Posterior cingulate gyrus (tissue), 11 donors: ENCODE results near the gene C19orf53.
"Not testable (repeated sequence)": the region's sequence is repeated elsewhere in the genome, so short reads cannot be mapped to it uniquely, and the experiment has no call there.

Source experiments
- DNase-seq, 10 donors: peaks; one replicate each; pipeline versions ENCODE4 v3.0.0 to v3.0.0-alpha.2; 2020 to 2021; ENCODE audit warnings: mixed read lengths in 3 of 10
- intact Hi-C: fragments of 100-400 bp; cut with DNase I; formaldehyde crosslinking; loops from one replicate; pipeline ENCODE4 v1.15.1; 2023

The C19orf53 gene

DNA sequence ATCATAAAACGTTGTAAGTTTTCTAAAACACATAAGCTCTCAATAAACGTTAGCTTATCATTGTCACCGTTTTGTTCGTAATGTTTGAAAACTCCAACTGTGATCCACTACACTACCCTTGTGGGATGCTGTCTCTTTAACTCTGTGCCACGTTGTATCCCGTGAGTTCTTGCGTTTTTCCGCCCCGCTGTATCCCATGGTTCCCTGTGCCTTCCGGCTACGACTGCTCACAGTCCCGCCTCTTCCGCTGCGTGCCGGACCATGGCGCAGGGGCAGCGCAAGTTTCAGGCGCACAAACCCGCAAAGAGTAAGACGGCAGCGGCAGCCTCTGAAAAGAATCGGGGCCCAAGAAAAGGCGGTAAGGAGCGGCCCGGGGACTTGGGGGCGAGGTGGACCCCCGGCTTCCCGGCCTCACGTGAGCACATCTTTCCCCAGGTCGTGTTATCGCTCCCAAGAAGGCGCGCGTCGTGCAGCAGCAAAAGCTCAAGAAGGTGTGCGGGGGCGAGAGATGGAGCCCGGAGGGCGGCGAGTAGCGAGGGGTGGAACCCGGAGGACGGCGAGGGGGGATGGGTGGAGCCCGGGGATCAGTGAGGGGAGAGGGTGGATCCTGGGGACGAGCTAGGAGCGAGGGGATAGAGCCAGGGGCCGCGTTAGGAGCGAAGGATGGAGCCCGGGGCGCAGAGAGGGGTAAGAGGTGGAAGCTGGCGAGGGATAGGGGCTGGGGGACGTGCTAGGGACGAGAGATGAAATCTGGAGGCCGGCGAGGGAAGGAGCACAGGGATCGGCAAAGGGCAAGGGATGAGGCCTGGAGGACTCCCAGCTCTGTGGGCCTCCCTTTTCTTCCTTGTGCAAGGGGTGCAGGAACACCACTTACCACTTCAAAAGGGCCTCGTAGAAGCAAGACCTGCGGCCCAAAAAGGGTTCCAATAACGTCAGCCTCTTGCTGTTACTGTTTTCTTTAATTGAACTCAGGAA lies at the start of gene C19orf53:
Gene C19orf53 (plus strand): TSS at position 240 of the 975 bp plus-strand sequence. CDS start 22 bp downstream, at position 262.
- peak; percentile 87 to 99 (median 94) for DNase-seq
- intact Hi-C loops: loop anchor here (1.0 kb wide), 1 partner anchor 21 kb away; the partner anchor contains the start of gene ZSWIM4

DNA sequence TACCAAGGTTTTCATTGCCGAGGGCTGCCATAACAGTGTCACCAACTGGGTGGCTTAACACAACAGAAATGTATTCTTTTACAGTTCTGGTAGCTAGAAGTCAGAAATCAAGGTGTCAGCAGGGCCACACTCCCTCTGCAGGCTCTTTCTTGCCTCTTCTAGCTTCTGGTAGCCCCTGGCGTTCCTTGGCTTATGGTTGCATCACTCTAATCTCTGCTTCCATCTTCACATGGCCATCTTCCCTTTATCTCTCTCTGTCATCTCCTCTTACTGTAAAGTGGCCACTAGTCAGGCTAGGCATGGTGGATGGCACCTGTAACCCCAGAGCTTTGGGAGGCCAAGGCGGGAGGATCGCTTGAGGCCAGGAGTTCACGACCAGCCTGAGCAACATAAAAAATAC lies 47.9 kb upstream of the C19orf53 start:
- DNase-seq: no peak
- intact Hi-C loops: no loop called here

GRCh38 chr19:13727798-13728197 lies 46.5 kb upstream of the C19orf53 start:
- intact Hi-C loops: no loop called here

GRCh38 chr19:13729859-13730258 lies 44.4 kb upstream of the C19orf53 start:
- no peak for DNase-seq
- intact Hi-C loops: no loop called here

More at GRCh38 chr19:13727798-13728197, 46.5 kb upstream of the C19orf53 start:
- DNase-seq: no peak

DNA sequence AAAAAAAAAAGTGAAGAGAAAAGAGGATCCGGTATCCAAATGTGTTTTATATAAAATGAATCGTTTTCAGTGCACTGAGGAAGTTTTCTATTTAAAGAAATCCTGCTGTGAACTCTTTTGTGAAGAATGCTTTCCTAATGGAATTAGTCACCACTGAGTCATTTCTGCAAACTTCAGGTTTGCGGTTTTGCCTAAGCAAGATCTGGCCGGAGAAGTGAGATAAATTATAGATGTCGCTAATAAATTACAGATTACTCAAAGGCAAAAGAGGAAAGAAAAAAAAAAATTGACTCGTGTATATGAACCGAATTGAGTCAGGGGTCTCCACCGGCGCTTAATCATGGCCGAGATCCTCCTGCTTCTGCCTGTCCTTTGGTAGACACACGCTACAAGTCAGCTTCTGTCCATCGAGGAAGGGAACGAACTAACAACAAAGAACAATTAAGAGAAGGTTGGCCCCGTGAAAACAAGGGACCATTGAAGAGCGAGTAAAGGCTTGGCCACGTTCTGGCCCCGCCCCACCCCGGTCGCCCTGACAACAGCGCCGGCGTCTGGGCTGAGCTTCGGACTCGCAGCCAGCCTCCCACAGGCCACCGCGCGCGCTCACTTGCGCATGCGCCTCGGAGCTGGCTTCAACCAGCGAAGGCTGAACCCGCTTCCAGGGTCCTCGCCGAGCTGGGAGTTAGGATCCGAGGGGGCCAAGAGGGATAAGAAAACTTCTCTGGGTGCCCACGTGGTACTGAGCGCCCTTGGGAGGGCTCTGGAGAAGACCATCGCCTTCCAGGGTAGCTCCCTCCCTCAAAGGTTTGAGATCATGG lies 42.9 kb upstream of the C19orf53 start:
- peak; percentile 95 to 100 (median 97) for DNase-seq
- intact Hi-C loops: no loop called here

DNA sequence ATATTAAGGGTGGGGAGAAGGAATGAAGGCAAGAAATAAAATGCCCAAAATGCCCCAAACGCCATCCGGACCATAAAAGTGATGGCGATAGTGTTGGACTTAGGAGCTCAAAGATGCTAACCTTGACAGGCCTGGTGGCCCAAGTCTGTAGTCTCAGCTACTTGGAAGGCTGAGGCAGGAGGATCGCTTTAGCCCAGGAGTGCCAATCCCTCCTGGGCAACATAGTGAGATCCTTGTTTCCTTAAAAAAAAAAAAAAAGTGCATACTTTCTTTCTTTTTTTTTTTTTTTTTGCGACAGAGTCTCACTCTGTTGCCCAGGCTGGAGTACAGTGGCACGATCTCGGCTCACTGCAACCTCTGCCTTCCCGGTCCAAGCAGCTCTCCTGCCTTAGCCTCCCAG lies 41.9 kb upstream of the C19orf53 start:
- intact Hi-C loops: no loop called here
- no peak for DNase-seq

DNA sequence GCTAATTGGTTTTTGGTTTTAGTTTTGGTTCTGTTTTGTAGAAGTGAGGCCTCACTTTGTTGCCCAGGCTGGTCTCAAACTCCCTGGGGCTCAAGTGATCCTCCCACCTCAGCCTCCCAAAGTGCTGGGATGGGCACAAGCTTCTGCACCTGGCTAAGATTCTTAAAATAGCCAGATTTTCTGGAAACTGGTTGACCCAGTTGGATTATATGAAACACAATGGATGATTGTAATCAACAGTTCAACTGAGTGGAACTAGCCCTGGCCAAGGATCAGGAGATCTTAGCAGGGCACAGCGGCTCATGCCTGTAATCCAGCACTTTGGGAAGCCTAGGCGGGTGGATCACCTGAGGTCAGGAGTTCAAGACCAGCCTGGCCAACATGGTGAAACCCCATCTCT lies 39.5 kb upstream of the C19orf53 start:
- intact Hi-C loops: no loop called here
- DNase-seq: no peak

GRCh38 chr19:13738073-13738472 lies 36.2 kb upstream of the C19orf53 start:
- no peak for DNase-seq
- intact Hi-C loops: no loop called here

- DNase-seq: no peak
- intact Hi-C loops: no loop called here
Observed at GRCh38 chr19:13741893-13742292, 32.4 kb upstream of the C19orf53 start.

- no peak for DNase-seq
- intact Hi-C loops: no loop called here
Observed at GRCh38 chr19:13742756-13743155, 31.5 kb upstream of the C19orf53 start.

GRCh38 chr19:13744174-13744573 lies 30.1 kb upstream of the C19orf53 start:
- intact Hi-C loops: no loop called here
- DNase-seq: no peak

GRCh38 chr19:13747098-13747453 lies 27.2 kb upstream of the C19orf53 start:
- intact Hi-C loops: no loop called here
- DNase-seq: no peak

DNA sequence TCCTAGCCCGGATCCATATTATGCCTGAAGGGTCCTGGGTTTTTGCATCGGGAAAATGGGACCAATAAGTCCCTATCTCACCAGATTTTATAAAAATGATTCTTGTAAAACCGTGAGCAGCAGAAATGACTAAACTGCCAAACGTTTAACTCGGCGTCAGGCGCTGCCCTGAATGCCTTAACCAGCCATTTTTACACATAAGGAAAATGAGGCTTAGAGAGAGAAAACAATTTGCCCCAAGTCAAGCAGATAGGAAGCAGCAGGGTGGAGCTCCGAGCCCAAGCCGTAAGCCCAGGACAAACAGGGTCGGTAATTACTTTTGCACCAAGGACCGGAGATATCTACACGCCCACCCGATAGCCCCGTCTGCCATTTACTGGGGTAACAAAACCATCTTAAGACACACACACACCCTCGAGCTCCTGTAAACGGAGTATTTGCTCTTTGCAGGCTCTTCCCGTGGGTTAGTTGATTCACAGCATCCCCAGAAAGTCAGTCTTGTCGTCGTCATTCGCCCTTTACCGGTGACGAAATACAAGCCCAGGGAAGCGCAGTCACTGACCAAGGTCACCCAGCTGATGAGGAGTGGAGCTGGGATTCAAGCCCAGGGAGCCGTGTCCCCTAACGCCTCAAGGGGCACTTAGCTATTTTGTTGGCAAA lies 26.0 kb upstream of the C19orf53 start:
- DNase-seq: peak in 1 of 10 donors; percentile 37
- intact Hi-C loops: no loop called here

DNA sequence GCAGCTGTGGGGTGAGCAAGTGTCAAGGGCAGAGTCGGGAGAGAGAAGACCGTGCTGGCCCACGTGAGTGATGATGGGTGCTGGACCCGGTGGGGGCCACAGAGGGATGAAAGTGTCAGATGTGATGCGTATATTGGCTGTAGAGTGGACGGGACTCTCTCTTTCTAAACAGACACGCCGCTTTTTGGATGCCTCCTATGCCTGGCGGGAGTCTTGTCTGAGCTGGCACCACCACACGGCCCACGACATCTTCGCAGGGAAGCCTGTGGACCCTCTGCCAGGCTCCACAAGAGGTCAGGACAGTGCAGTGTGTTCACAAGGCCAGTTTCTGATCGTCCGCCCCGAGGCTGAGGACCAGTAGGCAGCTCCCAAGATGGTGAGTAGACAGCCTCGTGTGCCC lies 22.8 kb upstream of the C19orf53 start:
- intact Hi-C loops: no loop called here
- DNase-seq: peak in 2 of 10 donors; percentile 8 to 55

DNA sequence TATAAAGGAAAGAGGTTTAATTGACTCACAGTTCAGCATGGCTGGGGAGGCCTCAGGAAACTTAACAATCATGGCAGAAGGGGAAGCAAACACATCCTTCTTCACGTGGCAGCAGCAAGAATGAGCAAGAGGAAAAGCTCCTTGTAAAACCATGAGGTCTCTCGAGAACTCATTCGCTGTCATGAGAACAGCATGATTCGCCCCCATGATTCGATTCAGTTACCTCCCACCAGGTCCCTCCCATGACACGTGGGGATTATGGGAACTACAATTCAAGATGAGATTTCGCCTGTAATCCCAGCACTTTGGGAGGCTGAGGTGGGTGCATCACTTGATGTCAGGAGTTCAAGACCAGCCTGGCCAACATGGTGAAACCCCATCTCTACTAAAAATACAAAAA lies 20.6 kb upstream of the C19orf53 start:
- intact Hi-C loops, DNase-seq: not testable (repeated sequence)

DNA sequence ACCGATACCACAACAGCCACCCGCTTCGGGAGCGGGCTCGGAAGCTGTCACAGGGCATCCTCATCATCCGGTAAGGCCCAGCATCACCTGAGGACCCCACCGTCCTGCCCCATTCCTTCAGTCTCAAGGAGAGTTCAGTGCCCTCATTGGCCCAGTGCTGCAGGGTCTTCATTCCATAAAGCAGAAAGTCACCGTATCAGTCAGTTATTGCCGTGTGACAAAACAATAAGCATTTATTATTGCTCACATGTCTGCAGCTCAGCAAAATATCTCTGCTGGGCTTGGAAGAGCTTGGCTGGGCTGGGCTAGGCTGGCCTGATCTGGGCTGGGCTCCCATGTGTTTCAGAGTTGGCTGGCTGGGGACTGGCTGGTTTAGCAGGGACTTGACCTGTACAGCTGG lies 18.0 kb upstream of the C19orf53 start:
- DNase-seq: peak in 1 of 10 donors; percentile 34
- intact Hi-C loops: no loop called here

DNA sequence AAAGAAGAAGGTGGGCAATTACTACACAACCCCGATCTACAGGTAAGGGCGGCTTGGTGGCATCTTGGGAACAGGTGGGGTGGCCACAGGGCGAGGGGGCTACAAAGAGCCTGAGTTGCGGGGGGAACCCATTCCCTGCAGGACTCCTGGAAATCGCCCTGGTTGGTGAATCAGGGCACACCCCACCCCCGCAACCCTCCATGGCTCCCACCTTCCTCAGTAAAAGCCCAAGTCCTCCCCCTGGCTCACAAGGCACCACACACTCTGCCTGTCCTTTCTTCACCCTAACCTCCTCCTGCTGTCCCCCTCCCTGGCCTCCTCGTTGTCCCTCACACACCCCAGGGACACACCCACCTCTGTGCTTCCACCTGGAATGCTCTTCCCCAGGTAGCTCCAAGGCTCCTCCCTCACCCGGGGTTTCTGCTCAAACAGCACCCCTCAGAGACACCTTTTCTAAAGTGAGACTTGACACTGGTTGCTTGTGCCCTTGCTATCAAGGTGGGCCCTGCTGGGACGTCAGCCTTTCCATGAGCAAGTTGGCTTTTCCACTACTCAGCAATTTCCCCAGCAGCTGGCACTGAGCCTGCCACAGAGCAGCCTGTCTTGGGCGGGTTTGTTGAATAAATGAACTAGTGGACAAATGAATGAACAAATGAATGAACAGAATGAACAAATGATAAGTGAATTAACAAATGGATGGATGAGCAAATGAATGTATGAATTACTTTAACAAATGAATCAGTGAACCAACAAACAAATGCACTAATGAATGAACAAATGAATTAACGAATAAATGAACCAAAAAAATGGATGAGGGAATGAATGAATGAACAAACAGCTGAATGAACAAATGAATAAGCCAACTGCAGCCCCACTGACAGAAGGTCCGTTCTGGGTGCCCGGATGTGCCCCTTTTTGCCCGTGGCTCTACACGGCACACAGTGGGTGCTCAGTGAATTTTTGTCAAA lies 16.2 kb upstream of the C19orf53 start:
- intact Hi-C loops: no loop called here
- peak in 1 of 10 donors; percentile 66 for DNase-seq

GRCh38 chr19:13758795-13759194 lies 15.5 kb upstream of the C19orf53 start:
- peak in 1 of 10 donors; percentile 64 for DNase-seq
- intact Hi-C loops: no loop called here

DNA sequence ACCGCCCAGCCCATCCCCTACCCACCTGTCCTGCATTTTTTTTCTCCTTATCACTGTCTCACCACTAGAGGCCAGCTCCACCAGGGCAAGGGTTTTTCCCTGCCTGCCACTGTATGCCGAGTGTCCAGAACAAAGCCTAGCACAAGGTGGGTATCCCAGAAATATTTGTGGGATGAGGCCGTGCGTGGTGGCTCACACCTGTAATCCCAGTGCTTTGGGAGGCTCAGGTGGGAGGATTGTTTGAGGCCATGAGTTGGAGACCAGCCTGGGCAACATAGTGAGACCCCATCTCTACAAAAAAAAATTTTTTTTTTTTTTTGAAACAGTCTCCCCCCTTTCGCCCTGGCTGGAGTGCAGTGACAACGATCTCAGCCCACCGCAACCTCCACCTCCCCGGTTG lies 12.8 kb upstream of the C19orf53 start:
- peak in 1 of 10 donors; percentile 21 for DNase-seq
- intact Hi-C loops: no loop called here
